Measurements from ENCODE around the gene KAZN.
A peak's percentile ranks its signal among the peaks of the same experiment; 100 is the strongest.

KAZN gene

DNA sequence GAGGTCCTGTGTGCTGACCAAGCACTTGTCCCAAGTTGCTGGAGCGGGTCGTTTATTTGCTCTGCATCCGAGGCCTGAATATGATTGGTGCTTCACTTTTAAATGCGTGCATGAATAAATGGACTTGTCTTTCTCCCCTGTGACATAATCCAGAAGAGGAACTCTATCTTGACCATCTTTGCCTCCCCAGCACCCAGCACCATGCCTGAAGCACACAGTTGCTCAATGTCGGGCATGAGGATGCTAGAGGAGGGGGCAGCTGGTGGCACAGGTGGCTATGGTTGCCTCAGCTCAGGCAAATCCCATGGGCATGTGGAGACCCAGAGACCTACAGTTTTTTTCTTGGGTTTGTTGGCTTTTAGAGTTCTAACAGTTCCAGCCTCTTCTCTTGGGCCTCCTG lies 142.6 kb downstream of the KAZN start (continued):
- TF ChIP-seq CTCF (tag by site-specific recombination; IDR thresholded peaks at IDR 0.05) (no peak), ZNF654 (tag by site-specific recombination; IDR thresholded peaks at IDR 0.05; ENCODE audit: low read depth) (no peak), HOXC10 (CRISPR knock-in tag; IDR thresholded peaks at IDR 0.05) (no peak), ZNF112 (tag by site-specific recombination; IDR thresholded peaks at IDR 0.05) (no peak)

GRCh38 chr1:14741532-14741931 lies 143.0 kb downstream of the KAZN start:
- no peak for TF ChIP-seq ZNF274 (IDR thresholded peaks at IDR 0.05; ENCODE audit: low read length)
- TF ChIP-seq ZNF274 (tag by site-specific recombination; IDR thresholded peaks at IDR 0.05; ENCODE audit: borderline replicate concordance) = no peak
- TF ChIP-seq, protein P1, sequence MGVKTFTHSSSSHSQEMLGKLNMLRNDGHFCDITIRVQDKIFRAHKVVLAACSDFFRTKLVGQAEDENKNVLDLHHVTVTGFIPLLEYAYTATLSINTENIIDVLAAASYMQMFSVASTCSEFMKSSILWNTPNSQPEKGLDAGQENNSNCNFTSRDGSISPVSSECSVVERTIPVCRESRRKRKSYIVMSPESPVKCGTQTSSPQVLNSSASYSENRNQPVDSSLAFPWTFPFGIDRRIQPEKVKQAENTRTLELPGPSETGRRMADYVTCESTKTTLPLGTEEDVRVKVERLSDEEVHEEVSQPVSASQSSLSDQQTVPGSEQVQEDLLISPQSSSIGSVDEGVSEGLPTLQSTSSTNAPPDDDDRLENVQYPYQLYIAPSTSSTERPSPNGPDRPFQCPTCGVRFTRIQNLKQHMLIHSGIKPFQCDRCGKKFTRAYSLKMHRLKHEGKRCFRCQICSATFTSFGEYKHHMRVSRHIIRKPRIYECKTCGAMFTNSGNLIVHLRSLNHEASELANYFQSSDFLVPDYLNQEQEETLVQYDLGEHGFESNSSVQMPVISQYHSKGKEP (tag by site-specific recombination; IDR thresholded peaks at IDR 0.05) = no peak
- no peak for TF ChIP-seq ZFHX2 (tag by site-specific recombination; conservative IDR thresholded peaks at IDR 0.05)
- no peak for TF ChIP-seq ZNF404 (tag by site-specific recombination; IDR thresholded peaks at IDR 0.05)
- no peak overlapping the region for H3K4me3 ChIP-seq (ENCODE audit: low read depth, low read length)
- H3K9me3 ChIP-seq (ENCODE audit: control insufficient read depth, insufficient read depth, low read depth, low read length) = no peaks in the 10 kb centered on the region
- H3K27ac ChIP-seq (ENCODE audit: extremely low read depth, low read depth, low read length) = no peak overlapping the region
- ChIA-PET CTCF (interaction anchor here (1.7 kb wide), 2 partner anchors 10 to 38 kb away, joined by 5 read pairs; no protein-coding TSS in a partner anchor), POLR2A (no interaction called here)
- no peaks in the 10 kb centered on the region for H3K36me3 ChIP-seq (ENCODE audit: control insufficient read depth in 2 of 2, insufficient read depth in 1 of 2, low read length in 2 of 2)
- no peaks in the 10 kb centered on the region for H3K4me1 ChIP-seq (ENCODE audit: control insufficient read depth, insufficient read depth, low read length)

DNA sequence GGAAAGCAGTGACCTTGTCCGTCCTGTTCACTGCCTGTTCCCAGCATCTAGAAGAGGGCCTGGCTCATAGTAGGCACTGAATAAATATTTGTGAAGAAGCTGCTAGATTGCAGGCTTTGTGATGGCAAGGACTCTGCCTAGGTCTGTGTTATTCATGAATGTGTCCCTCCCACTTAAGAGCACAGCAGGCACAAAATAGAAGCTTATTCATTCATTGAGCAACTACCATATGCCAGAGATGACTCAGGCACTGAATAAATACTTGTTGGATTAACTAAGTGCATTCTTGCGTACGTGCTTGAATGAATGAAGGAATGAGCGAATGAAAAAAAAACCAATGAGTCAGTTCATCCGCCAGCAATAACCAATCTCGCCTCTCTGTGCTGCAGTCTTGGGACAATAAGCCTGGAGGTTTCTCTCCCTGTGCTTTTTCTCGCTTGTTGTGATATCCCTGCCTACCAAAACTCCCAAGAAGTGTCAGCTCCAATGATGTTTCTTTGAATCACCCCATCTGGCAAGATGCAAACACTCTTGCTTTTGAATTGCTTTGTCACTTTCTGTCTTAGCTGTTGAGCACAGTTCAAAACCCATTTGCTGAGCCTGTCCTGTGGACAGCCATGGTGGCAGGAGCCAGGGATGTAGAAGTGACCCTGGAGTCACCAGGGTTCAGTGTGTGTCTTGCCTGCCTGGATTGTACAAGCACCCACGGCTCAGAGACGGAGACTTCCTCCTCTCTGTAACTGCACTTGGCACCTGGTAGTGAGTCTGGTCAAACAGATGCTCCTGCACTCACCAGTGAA lies 143.9 kb downstream of the KAZN start:
- no peaks in the 10 kb centered on the region for H3K4me1 ChIP-seq (ENCODE audit: control insufficient read depth, insufficient read depth, low read length)
- no peak overlapping the region for H3K27ac ChIP-seq (ENCODE audit: extremely low read depth, low read depth, low read length)
- POLR2A ChIA-PET = no interaction called here
- no peaks in the 10 kb centered on the region for H3K36me3 ChIP-seq (ENCODE audit: control insufficient read depth in 2 of 2, insufficient read depth in 1 of 2, low read length in 2 of 2)
- H3K9me3 ChIP-seq (ENCODE audit: control insufficient read depth, insufficient read depth, low read depth, low read length) = no peaks in the 10 kb centered on the region
- no peak overlapping the region for H3K4me3 ChIP-seq (ENCODE audit: low read depth, low read length)
- CTCF ChIA-PET = interaction anchor here (0.7 to 1.7 kb wide), 6 partner anchors 10 to 629 kb away, joined by 3 to 5 read pairs (median 4); no protein-coding TSS in a partner anchor
- TF ChIP-seq ZNF433 (tag by site-specific recombination; IDR thresholded peaks at IDR 0.05; ENCODE audit: low read depth) (no peak), ZNF335 (tag by site-specific recombination; conservative IDR thresholded peaks at IDR 0.05) (peak; percentile 89), ZNF26 (tag by site-specific recombination; IDR thresholded peaks at IDR 0.05) (no peak), INSM2 (tag by site-specific recombination; IDR thresholded peaks at IDR 0.05) (peak; percentile 99), ZNF133 (tag by site-specific recombination; IDR thresholded peaks at IDR 0.05) (no peak), HIC1 (tag by site-specific recombination; IDR thresholded peaks at IDR 0.05) (0 out of 2 replicates have a peak, but pooled peaks have one; percentile 46), ZEB2 (tag by site-specific recombination; IDR thresholded peaks at IDR 0.05) (peak; percentile 64; the same call in 1 of the 2 replicates), ZNF155 (tag by site-specific recombination; IDR thresholded peaks at IDR 0.05) (no peak), ZNF24 (tag by site-specific recombination; IDR thresholded peaks at IDR 0.05) (peak; percentile 99), ZNF629 (tag by site-specific recombination; IDR thresholded peaks at IDR 0.05) (peak; percentile 83)
- TF ChIP-seq, protein P2, sequence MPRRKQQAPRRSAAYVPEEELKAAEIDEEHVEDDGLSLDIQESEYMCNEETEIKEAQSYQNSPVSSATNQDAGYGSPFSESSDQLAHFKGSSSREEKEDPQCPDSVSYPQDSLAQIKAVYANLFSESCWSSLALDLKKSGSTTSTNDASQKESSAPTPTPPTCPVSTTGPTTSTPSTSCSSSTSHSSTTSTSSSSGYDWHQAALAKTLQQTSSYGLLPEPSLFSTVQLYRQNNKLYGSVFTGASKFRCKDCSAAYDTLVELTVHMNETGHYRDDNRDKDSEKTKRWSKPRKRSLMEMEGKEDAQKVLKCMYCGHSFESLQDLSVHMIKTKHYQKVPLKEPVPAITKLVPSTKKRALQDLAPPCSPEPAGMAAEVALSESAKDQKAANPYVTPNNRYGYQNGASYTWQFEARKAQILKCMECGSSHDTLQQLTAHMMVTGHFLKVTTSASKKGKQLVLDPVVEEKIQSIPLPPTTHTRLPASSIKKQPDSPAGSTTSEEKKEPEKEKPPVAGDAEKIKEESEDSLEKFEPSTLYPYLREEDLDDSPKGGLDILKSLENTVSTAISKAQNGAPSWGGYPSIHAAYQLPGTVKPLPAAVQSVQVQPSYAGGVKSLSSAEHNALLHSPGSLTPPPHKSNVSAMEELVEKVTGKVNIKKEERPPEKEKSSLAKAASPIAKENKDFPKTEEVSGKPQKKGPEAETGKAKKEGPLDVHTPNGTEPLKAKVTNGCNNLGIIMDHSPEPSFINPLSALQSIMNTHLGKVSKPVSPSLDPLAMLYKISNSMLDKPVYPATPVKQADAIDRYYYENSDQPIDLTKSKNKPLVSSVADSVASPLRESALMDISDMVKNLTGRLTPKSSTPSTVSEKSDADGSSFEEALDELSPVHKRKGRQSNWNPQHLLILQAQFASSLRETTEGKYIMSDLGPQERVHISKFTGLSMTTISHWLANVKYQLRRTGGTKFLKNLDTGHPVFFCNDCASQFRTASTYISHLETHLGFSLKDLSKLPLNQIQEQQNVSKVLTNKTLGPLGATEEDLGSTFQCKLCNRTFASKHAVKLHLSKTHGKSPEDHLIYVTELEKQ (tag by site-specific recombination; IDR thresholded peaks at IDR 0.05; ENCODE audit: borderline replicate concordance) = 0 out of 2 replicates have a peak, but pooled peaks have one; percentile 15

Data from HEK293 (cell line).